ENCODE results near the gene NTHL1. TPM values are rescaled to one million over a fixed set of nuclear protein-coding genes. Genes with fewer than 3 reads are reported as not detected.

Gene NTHL1
- total RNA-seq, 4 donors from 2014 or later = 14.9 to 28.8 (median 19.9) TPM

- H3K9me3 ChIP-seq = no peaks in the 10 kb centered on the region
- H3K27me3 ChIP-seq = peaks cover 0 to 18% of the 10 kb centered on the region in 2 donors
- DNase-seq = peak; percentile 90 to 99 (median 97)
- H3K4me3 ChIP-seq = peak overlapping the region; percentile 13 to 43 (median 28)
- peaks cover 4 to 52% (median 19%) of the 10 kb centered on the region in 4 donors for H3K4me1 ChIP-seq
- TF ChIP-seq, protein P1, sequence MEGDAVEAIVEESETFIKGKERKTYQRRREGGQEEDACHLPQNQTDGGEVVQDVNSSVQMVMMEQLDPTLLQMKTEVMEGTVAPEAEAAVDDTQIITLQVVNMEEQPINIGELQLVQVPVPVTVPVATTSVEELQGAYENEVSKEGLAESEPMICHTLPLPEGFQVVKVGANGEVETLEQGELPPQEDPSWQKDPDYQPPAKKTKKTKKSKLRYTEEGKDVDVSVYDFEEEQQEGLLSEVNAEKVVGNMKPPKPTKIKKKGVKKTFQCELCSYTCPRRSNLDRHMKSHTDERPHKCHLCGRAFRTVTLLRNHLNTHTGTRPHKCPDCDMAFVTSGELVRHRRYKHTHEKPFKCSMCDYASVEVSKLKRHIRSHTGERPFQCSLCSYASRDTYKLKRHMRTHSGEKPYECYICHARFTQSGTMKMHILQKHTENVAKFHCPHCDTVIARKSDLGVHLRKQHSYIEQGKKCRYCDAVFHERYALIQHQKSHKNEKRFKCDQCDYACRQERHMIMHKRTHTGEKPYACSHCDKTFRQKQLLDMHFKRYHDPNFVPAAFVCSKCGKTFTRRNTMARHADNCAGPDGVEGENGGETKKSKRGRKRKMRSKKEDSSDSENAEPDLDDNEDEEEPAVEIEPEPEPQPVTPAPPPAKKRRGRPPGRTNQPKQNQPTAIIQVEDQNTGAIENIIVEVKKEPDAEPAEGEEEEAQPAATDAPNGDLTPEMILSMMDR (IDR thresholded peaks at IDR 0.05) = peak; percentile 97 to 99 (median 99)
- peak in 1 of 2 donors; percentile 41 for TF ChIP-seq POLR2A (IDR thresholded peaks at IDR 0.05)
- peak overlapping the region; percentile 44 to 80 (median 68) for H3K27ac ChIP-seq
- H3K36me3 ChIP-seq = no peaks in the 10 kb centered on the region
Observed at GRCh38 chr16:2023092-2024031, 24.3 kb downstream of the NTHL1 start.

DNA sequence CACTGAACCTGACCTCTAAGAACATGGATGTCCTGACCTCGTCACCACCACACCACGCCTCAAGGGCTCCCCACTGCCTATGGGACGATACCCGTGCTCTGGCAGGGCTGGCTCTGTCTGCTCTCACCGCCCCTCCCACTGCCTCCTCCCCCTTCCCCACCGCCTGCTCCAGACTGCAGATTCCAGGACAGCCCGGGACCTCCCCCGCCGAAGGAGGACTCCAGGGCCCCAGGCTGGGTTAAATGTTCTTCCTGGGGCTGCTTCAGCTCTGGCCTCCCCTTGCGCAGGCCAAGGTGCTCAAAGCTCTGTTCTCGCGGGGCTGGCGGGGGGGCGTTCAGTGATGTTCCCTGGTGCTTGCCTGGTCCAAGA lies 24.9 kb downstream of the NTHL1 start:
- no peaks in the 10 kb centered on the region for H3K9me3 ChIP-seq
- DNase-seq = no peak
- TF ChIP-seq, protein P1 (IDR thresholded peaks at IDR 0.05) = no peak
- TF ChIP-seq POLR2A (IDR thresholded peaks at IDR 0.05) = no peak
- peak overlapping the region in 3 of 4 donors; percentile 13 to 43 (median 40) for H3K4me3 ChIP-seq
- H3K27ac ChIP-seq = peak overlapping the region in 2 of 4 donors; percentile 4 to 76
- peaks cover 0 to 18% of the 10 kb centered on the region in 2 donors for H3K27me3 ChIP-seq
- no peaks in the 10 kb centered on the region for H3K36me3 ChIP-seq
- peaks cover 4 to 46% (median 19%) of the 10 kb centered on the region in 4 donors for H3K4me1 ChIP-seq

GRCh38 chr16:2019921-2020831 lies 27.5 kb downstream of the NTHL1 start:
- TF ChIP-seq, protein P1 (IDR thresholded peaks at IDR 0.05) = no peak
- TF ChIP-seq POLR2A (IDR thresholded peaks at IDR 0.05) = no peak
- Histone ChIP-seq H3K27me3 (peaks cover 0 to 18% of the 10 kb centered on the region in 2 donors), H3K36me3 (no peaks in the 10 kb centered on the region), H3K9me3 (no peaks in the 10 kb centered on the region), H3K4me1 (peaks cover 4 to 31% (median 13%) of the 10 kb centered on the region in 4 donors), H3K27ac (no peak overlapping the region), H3K4me3 (peak overlapping the region in 2 of 4 donors; percentile 7 to 16)
- DNase-seq = no peak

DNA sequence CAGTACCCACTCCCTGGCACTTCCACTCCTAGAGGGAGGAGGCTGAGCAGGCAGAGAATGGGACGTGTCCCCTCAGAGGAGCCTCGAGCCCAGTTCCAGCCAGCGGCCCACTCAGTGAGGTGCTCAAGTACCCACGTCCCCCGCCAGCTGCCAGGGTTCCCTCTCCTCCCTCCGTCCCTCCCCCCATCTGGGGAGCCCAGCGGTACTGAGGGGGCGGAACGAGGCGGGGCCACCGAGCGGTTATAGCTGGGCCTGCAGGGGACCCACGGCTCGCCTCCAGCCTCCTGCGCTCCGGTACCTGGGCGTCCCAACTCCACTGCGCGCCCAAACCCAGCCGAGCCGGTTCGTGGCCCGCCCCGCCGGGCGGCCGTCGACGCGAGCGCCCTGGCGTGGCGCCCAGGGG lies 28.1 kb downstream of the NTHL1 start, which contains the start of gene NPW:
NPW (plus strand) TSS at position 268 of the 403 bp plus-strand sequence.
- TF ChIP-seq POLR2A (IDR thresholded peaks at IDR 0.05) = no peak
- TF ChIP-seq, protein P1 (IDR thresholded peaks at IDR 0.05) = no peak
- Histone ChIP-seq H3K27me3 (peaks cover 0 to 18% of the 10 kb centered on the region in 2 donors), H3K4me1 (peaks cover 4 to 31% (median 13%) of the 10 kb centered on the region in 4 donors), H3K36me3 (no peaks in the 10 kb centered on the region), H3K4me3 (peak within 1 kb of the TSS in 2 of 4 donors; percentile 7 to 16), H3K9me3 (no peaks in the 10 kb centered on the region), H3K27ac (no peak within 1 kb of the TSS)
- no peak for DNase-seq

DNA sequence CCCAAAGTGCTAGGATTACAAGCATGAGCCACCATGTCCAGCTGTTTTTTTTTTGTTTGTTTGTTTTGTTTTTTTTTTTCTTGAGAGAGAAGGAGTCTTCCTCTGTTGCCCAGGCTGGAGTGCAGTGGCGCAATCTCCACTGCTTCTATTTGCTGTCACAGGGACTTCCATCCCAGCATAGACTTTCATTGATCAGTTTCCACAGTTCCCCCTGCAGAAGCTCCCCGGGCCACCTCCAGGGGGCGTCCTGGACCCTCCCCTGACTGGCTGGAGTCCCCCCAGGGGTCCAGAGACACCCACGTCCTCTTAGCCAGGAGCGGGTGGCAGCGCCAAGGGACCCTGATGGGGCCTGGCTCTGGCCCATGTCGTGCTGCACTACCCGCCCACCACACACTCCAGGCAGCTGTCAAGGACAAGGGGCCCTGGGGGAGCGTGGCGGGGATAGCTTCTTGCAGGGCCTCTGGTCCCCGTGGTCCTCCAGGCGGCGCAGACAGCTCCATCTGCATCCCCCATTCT lies 31.2 kb downstream of the NTHL1 start:
- Histone ChIP-seq H3K4me1 (peaks cover 0 to 15% (median 6%) of the 10 kb centered on the region in 4 donors), H3K27ac (peak overlapping the region in 1 of 4 donors; percentile 71), H3K9me3 (no peaks in the 10 kb centered on the region), H3K4me3 (no peak overlapping the region), H3K36me3 (no peaks in the 10 kb centered on the region), H3K27me3 (peaks cover 0 to 18% of the 10 kb centered on the region in 2 donors)
- DNase-seq = no peak
- TF ChIP-seq, protein P1 (IDR thresholded peaks at IDR 0.05) = no peak
- no peak for TF ChIP-seq POLR2A (IDR thresholded peaks at IDR 0.05)

All from Peyer's patch (tissue), 4 donors.